HepG2 (cell line): Measurements from ENCODE around the gene ESRP2. TPM values are rescaled to one million over a fixed set of nuclear protein-coding genes. Genes with fewer than 3 reads are reported as not detected.

ENCODE experiments used
- CHD4 ChIP-seq: fragments of 200-600 bp; sonication (generic); IDR thresholded peaks from 2 replicates; pipeline ENCODE4 v1.7.0; 2017; ENCODE audit warnings: mild to moderate bottlenecking, low read length, borderline replicate concordance
- LCORL ChIP-seq, 2 experiments: fragments of 450-650 bp in 1 of 2; sonication (generic) in 1 of 2; formaldehyde crosslinking in 1 of 2; IDR thresholded peaks; 2 replicates each; pipeline versions ENCODE4 v1.5.0 to v1.6.1; 2017 to 2020; ENCODE audit warnings: antibody characterized with exemption in 1 of 2, missing genetic modification reagents in 1 of 2
- MATR3 ChIP-seq: sonication (generic); formaldehyde crosslinking; IDR thresholded peaks from 2 replicates; pipeline ENCODE4 v1.4.0; 2020; ENCODE audit warnings: missing genetic modification reagents
- MIER3 ChIP-seq: IDR thresholded peaks from 2 replicates; pipeline ENCODE4 v1.6.1; 2016; ENCODE audit warnings: missing compliant biosample characterization, borderline replicate concordance
- NCOA1 ChIP-seq: sonication (generic); formaldehyde crosslinking; IDR thresholded peaks from 2 replicates; pipeline ENCODE4 v1.9.0; 2021; ENCODE audit warnings: missing genetic modification reagents
- NCOR1 ChIP-seq: fragments of 200-600 bp; sonication (generic); IDR thresholded peaks from 2 replicates; pipeline ENCODE4 v1.7.0; 2017; ENCODE audit warnings: antibody characterized with exemption, low read length, borderline replicate concordance
- PHF8 ChIP-seq: sonication (generic); formaldehyde crosslinking; IDR thresholded peaks from 2 replicates; pipeline ENCODE4 v1.5.0; 2020; ENCODE audit warnings: missing genetic modification reagents
- PRPF4 ChIP-seq: fragments of 200-400 bp; formaldehyde crosslinking; IDR thresholded peaks from 2 replicates; pipeline ENCODE4 v1.6.1; 2016; ENCODE audit warnings: low read length, low read depth; ENCODE audit not compliant: poor library complexity, severe bottlenecking
- RCOR2 ChIP-seq: IDR thresholded peaks from 2 replicates; pipeline ENCODE4 v1.6.1; 2016; ENCODE audit warnings: missing biosample characterization, missing genetic modification reagents
- RFX5 ChIP-seq: IDR thresholded peaks from 2 replicates; pipeline ENCODE4 v1.6.1; 2011; ENCODE audit warnings: low read depth, low read length, improper control_type of control experiment
- ZBTB25 ChIP-seq: IDR thresholded peaks from 2 replicates; pipeline ENCODE4 v1.6.1; 2018; ENCODE audit warnings: missing genetic modification reagents
- ZFX ChIP-seq: sonication (generic); formaldehyde crosslinking; IDR thresholded peaks from 2 replicates; pipeline ENCODE4 v1.4.0; 2020; ENCODE audit warnings: mild to moderate bottlenecking, low read depth, missing genetic modification reagents, moderate library complexity
- ZNF24 ChIP-seq: fragments of 450-650 bp; IDR thresholded peaks from 2 replicates; pipeline ENCODE4 v1.6.1; 2017; ENCODE audit warnings: antibody characterized with exemption, mild to moderate bottlenecking
- ZNF44 ChIP-seq: sonication (generic); formaldehyde crosslinking; IDR thresholded peaks from 2 replicates; pipeline ENCODE4 v1.5.1; 2020; ENCODE audit warnings: mild to moderate bottlenecking, missing genetic modification reagents
- ZNF572 ChIP-seq: sonication (generic); formaldehyde crosslinking; IDR thresholded peaks from 2 replicates; pipeline ENCODE4 v1.5.1; 2020; ENCODE audit warnings: mild to moderate bottlenecking, missing genetic modification reagents
- ZNF839 ChIP-seq: sonication (generic); formaldehyde crosslinking; IDR thresholded peaks from 2 replicates; pipeline ENCODE4 v1.4.0; 2020; ENCODE audit warnings: missing genetic modification reagents, mild to moderate bottlenecking, borderline replicate concordance
- ZUFSP ChIP-seq: sonication (generic); formaldehyde crosslinking; IDR thresholded peaks from 2 replicates; pipeline ENCODE4 v1.9.0; 2021; ENCODE audit warnings: missing genetic modification reagents, mild to moderate bottlenecking, borderline replicate concordance
- polyA plus RNA-seq, 8 experiments: library from polyadenylated mRNA; depleted of rRNA in 3 of 8; stranded (reverse) in 7 of 8; unstranded in 1 of 8; fragments of >200 nt; fragmentation: Illumina TruSeq in 4 of 8; extraction: Trizol in 4 of 8; gene quantifications; 2 replicates each; pipeline versions ENCODE4 v1.2.1 to v1.2.3, GENCODE V29; 2011 to 2016; ENCODE audit warnings: low read depth in 4 of 8, missing spikeins in 1 of 8, mixed read lengths in 1 of 8; ENCODE audit not compliant: insufficient read depth in 1 of 8
- total RNA-seq, 5 experiments: library from RNA; depleted of rRNA; stranded (reverse); fragments of >200 nt; fragmentation: Illumina TruSeq; extraction: Trizol; gene quantifications; 2 replicates each; pipeline ENCODE4 v1.2.3, GENCODE V29; 2016; ENCODE audit warnings: low read depth in 1 of 5
- TF ChIP-seq, protein P1 (sequence below): sonication (generic); formaldehyde crosslinking; IDR thresholded peaks from 2 replicates; pipeline ENCODE4 v1.5.0; 2020; ENCODE audit warnings: mild to moderate bottlenecking, missing genetic modification reagents, borderline replicate concordance
- TF ChIP-seq, protein P2 (sequence below): sonication (generic); formaldehyde crosslinking; IDR thresholded peaks from 2 replicates; pipeline ENCODE4 v1.5.1; 2020; ENCODE audit warnings: missing genetic modification reagents, mild to moderate bottlenecking, borderline replicate concordance
- TF ChIP-seq, protein P3 (sequence below): sonication (generic); formaldehyde crosslinking; IDR thresholded peaks from 2 replicates; pipeline ENCODE4 v1.4.0; 2020; ENCODE audit warnings: missing genetic modification reagents

Gene ESRP2
- total and polyA plus RNA-seq, 2 of the 13 experiments (the other 11 are each of a cell fraction or from before 2014, with no cell fraction given): 21.1 to 32.4 TPM

DNA sequence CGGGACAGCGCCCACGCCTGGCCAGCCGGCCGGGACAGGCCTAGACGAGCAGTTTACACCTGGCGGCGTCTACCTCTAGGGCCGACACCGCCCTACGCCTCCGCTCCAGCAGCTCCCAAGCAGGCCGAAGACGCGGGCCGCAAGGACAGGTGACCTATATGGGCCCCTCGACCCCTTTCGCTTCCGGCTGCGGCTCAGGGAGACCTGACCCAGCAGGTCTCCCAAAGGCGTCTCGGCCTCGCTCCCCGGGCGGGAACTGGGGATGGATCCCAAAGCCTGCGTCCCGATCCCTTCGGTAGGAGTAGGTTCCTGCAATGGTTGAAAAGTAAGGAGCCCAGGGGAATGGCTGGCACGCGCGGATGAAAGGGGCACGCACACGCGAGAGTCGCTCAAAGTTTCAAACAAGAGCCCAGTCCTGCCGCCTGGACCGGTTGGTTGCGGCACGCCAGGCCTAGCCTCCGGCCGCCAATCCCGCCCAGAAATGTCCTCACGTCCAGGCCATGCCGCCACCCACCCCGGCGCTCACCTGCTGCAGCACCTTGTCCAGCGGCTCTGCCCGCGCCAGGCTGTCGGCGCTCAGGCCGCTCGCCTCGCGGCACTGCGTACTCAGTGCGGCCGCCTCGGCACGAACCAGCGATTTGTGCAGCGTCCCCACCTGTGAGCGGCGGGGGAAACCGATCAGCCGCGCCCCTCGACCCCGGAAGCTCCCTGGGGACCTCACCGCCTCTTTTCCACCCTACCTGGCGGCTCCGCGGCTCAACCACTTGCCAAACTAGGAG lies 630 bp downstream of the ESRP2 start (continued):
- TF ChIP-seq ZFX (CRISPR knock-in tag) (peak; percentile 86), MATR3 (CRISPR knock-in tag) (no peak), PRPF4 (no peak), CHD4 (no peak), LCORL (IDR thresholded peaks at IDR 0.05) (no peak), LCORL (CRISPR knock-in tag; IDR thresholded peaks at IDR 0.05) (no peak; the same call in none of the 2 replicates), ZBTB25 (no peak), RCOR2 (CRISPR knock-in tag) (no peak), RFX5 (no peak), NCOA1 (CRISPR knock-in tag) (peak; percentile 21; the same call in 1 of the 2 replicates), ZUFSP (CRISPR knock-in tag) (no peak), ZNF572 (CRISPR knock-in tag) (peak; percentile 54; the same call in 1 of the 2 replicates), ZNF24 (no peak), ZNF839 (CRISPR knock-in tag) (peak; percentile 69; the same call in 1 of the 2 replicates), NCOR1 (0 out of 2 replicates have a peak, but pooled peaks have one; percentile 4), PHF8 (CRISPR knock-in tag) (peak; percentile 76), ZNF44 (CRISPR knock-in tag) (no peak), MIER3 (CRISPR knock-in tag) (no peak)
- TF ChIP-seq, protein P1, sequence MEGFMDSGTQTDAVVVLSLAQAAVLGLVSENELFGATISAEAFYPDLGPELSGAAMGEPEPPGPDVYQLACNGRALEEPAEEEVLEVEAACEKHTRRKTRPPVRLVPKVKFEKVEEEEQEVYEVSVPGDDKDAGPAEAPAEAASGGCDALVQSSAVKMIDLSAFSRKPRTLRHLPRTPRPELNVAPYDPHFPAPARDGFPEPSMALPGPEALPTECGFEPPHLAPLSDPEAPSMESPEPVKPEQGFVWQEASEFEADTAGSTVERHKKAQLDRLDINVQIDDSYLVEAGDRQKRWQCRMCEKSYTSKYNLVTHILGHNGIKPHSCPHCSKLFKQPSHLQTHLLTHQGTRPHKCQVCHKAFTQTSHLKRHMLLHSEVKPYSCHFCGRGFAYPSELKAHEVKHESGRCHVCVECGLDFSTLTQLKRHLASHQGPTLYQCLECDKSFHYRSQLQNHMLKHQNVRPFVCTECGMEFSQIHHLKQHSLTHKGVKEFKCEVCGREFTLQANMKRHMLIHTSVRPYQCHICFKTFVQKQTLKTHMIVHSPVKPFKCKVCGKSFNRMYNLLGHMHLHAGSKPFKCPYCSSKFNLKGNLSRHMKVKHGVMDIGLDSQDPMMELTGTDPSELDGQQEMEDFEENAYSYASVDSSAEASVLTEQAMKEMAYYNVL (CRISPR knock-in tag): no peak
- TF ChIP-seq, protein P2, sequence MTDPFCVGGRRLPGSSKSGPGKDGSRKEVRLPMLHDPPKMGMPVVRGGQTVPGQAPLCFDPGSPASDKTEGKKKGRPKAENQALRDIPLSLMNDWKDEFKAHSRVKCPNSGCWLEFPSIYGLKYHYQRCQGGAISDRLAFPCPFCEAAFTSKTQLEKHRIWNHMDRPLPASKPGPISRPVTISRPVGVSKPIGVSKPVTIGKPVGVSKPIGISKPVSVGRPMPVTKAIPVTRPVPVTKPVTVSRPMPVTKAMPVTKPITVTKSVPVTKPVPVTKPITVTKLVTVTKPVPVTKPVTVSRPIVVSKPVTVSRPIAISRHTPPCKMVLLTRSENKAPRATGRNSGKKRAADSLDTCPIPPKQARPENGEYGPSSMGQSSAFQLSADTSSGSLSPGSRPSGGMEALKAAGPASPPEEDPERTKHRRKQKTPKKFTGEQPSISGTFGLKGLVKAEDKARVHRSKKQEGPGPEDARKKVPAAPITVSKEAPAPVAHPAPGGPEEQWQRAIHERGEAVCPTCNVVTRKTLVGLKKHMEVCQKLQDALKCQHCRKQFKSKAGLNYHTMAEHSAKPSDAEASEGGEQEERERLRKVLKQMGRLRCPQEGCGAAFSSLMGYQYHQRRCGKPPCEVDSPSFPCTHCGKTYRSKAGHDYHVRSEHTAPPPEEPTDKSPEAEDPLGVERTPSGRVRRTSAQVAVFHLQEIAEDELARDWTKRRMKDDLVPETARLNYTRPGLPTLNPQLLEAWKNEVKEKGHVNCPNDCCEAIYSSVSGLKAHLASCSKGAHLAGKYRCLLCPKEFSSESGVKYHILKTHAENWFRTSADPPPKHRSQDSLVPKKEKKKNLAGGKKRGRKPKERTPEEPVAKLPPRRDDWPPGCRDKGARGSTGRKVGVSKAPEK: no peak
- TF ChIP-seq, protein P3, sequence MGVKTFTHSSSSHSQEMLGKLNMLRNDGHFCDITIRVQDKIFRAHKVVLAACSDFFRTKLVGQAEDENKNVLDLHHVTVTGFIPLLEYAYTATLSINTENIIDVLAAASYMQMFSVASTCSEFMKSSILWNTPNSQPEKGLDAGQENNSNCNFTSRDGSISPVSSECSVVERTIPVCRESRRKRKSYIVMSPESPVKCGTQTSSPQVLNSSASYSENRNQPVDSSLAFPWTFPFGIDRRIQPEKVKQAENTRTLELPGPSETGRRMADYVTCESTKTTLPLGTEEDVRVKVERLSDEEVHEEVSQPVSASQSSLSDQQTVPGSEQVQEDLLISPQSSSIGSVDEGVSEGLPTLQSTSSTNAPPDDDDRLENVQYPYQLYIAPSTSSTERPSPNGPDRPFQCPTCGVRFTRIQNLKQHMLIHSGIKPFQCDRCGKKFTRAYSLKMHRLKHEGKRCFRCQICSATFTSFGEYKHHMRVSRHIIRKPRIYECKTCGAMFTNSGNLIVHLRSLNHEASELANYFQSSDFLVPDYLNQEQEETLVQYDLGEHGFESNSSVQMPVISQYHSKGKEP (CRISPR knock-in tag): no peak; the same call in 1 of the 2 replicates
